ENCODE results near the gene NHLH1.
A peak's percentile ranks its signal among the peaks of the same experiment; 100 is the strongest.

The NHLH1 gene

DNA sequence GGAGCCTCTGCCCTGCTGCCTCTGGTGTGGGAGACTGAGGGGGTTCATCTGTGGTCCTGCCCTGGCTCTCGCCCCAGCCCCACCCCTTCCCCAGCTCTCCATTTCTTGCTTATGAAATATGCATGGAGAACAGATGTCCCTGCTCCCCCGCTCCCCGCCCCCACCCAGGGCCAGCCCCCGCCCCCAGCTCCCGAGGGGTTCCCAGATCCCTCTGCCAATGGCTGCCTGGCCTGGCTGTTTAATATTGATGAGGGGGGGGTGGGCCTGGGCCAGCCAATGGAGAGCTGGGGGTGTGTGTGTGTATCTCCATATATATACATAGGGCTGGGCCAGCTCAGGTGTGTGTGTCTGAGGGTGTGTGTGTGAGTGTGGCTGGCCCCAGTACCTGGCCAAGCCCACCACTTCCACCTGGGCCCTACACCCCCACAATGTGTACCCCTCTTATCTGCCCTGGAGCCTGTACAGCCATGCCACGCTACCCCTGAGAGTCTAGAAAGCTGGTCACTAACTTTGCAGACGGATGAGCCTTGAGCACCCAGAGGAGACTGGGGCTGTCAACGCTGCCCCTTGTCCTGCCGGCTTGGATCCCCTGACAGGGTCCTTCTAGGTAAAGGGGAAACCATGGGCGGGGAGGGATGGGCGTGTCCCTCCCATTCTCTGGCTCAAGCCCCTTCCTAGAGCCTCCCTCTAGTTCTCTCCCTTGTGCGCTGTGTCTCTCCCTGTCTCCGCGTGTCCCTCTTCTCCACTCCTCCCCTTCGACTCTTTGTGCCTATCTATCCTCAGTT lies at the start of gene NHLH1:
Gene NHLH1 (plus strand): TSS at position 341 of the 785 bp plus-strand sequence. CDS start 3,661 bp downstream, outside the sequence.
- no peak for ATAC-seq

DNA sequence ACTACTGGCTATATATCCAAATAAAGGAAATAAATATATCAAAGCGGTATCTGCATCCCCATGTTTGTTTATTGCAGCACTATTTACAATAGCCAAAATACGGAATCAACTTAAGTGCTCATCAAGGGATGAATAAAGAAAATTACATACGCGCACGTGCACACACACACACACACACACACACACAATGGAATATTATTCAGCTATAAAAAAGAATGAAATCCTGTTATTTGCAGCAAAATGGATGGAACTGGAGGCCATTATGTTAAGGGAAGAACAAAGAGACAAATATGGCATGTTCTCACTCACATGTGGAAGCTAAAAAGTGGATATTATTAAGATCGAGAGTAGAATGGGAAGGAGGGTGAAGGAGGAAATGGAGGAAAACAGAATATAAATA lies 44.0 kb upstream of the NHLH1 start:
- no peak for ATAC-seq

DNA sequence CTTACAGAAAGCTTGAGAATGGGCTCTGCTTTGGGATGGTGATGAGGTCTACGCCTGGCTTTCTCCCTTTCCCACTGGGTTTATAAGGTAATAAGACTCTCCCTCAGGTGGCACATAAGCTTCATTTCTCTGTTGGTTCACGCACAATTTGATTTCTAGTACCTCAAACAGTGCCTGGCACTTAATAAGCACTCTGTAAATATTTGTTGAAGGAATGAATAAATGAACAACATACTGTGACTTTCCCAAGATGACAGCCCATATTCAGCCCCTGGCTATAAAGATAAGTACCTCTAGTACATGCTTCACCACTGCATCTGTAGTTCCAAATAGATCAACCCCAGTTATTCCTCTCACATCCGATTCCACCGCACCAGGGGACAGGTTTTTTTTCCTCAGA lies 41.6 kb upstream of the NHLH1 start:
- no peak for ATAC-seq

DNA sequence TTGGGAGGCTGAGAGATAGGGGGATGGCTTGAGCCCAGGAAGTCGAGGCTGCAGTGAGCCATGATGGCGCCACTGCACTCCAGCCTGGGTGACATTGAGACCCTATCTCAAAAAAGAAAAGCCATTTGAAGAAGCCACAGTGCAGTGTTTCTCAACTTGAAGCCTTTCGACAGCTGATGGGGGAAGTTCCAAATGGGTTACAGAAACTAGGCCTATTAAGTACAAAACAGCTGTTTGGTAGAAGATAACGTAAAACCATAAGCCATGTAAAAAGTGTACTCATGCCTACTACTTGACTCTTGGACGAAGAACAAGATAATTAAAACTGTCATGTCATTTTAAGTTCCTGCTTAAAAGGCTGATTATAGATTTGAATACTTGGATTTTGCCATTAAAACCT lies 40.5 kb upstream of the NHLH1 start:
- no peak for ATAC-seq

DNA sequence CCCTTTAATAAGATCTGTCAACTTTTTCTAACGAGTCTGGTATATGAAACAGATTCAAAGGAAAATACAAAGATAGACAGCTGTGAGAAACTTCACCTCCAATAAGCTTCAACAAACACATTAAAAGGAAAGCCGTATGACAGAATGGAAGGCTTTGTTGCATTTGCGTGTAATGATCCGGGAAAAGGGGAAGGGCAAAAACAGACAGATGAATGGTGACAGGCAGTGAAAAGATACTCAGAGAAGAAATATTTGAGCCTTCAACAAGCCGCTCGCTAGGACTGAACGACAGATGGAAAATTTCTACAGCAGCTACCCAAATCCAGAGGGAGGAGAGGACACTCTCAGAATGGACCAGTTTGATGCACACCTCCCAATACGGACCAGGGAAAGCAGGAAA lies 38.7 kb upstream of the NHLH1 start:
- ATAC-seq = no peak

GRCh38 chr1:160330119-160330518 lies 36.8 kb upstream of the NHLH1 start:
- ATAC-seq = no peak

GRCh38 chr1:160332516-160332915 lies 34.4 kb upstream of the NHLH1 start:
- ATAC-seq = no peak

DNA sequence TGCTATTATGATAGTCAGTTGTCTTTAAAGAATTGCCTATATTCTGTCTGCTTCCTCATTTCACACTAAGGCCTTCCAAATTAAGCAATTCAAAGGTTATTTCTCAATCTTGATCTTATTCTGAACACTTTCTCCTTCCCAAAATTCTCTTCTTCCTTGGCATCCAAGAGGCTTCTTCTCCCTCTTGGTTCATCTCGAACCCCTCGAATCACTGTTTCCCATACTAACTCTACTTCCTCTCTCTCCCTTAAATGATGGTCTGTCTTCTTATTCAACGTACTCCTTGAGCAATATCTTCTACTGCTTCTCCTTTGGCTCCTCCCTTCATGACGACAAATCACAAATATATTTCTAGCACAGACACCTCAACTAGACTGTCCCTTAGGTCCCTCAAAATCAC lies 28.3 kb upstream of the NHLH1 start:
- no peak for ATAC-seq

DNA sequence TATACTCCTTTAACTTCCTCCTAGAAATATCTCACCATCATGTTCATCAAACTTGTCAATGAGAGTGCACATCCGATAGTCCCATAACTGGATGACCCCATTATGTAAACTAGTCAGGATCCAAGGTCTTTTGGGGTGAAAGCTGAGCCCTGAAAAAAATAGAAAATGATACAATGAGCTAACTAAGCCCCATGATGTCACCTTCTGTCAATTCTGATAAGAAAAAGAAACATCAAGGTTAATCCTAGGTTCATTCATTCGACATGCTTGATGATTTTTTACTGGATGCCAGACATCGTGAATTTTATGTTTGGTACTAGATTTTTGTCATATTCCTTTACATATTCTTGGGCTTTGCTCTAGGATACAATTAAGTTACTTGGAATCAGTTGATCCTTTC lies 26.7 kb upstream of the NHLH1 start:
- ATAC-seq = no peak

DNA sequence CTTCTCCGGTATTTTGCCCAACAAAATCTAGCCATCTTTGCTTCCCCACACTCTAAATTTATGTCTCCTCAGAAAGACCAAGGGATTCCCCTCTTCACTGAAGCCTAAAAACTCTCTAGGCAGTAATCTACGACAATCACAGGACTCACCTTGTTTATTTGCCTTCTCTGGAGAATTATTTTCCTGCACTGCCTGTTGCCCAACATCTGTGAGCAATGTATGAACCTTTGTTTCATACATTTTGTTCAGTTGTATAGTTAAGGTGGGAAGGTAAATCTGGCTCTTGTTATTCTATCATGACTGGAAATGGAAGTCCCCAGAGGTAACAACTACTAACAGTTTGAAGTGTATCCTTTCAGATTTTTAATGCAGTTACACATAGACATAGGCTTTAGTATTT lies 26.0 kb upstream of the NHLH1 start:
- ATAC-seq = no peak

DNA sequence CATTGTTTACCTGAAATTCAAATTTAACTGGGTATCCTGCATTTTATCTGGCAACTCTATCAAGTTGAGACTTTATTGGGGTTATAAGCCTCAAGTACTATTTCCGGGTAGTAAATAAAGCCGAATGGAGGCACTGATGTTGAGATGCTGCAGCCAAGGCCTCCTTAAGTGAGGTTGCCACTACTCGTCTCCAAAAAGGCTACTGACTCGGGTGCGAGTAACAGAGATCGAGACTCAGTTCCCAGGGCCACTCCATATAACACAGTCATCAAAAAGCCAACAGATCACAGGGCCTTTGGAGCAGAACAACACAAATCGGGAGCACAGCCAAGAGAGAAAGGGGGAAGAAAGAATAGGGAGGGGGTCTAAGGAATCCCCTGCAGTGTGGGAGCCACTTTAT lies 24.3 kb upstream of the NHLH1 start:
- no peak for ATAC-seq

DNA sequence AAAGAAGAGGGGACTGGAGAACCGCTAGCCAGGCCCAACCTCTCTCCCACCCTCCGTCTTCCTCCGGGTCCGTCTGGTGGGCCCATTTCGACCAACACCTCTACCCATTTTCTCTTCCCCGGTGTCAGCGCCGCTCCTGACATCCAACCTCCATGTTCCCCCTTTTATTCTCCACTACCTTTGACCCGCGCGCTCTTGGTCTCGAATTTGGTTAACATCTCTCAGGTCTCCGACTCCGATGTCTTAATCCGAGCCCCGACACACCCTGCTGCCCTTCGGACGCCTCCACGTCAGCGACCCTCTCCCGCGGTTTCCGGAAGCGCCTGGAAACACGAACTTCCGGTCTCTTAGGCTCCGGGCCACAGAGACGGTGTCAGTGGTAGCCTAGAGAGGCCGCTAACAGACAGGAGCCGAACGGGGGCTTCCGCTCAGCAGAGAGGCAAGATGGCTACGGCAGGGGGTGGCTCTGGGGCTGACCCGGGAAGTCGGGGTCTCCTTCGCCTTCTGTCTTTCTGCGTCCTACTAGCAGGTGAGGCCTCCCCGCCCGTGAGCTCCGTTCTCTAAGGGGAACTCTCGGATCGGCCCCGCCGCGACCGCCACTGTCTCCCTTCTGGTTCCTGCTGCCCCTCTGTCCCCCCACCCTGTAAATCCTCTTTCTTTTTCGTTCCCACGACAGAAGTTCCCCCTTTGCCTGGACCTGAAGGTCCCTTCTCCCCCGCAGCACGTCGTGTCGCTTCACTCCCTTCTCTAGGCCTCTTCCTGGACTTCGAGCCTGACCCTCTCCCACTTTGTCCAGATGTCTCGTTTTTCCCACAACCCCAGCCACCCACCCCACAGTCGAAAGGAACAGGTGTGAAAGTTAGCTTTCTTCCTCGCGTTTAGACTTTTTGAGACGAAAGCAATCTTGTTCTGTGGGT lies 23.7 kb upstream of the NHLH1 start, which contains the start of the genes COPA and NCSTN:
Gene COPA (minus strand): TSS at position 298 of the 917 bp plus-strand sequence. CDS start 80 bp downstream, at position 218.
Gene NCSTN (plus strand): TSS at position 431 of the 917 bp plus-strand sequence. CDS start 14 bp downstream, at position 445.
- ATAC-seq = peak; percentile 100

- no peak for ATAC-seq
These were observed 22.6 kb upstream of the NHLH1 start for GRCh38 chr1:160344241-160344640.

GRCh38 chr1:160344936-160345335 lies 21.9 kb upstream of the NHLH1 start:
- ATAC-seq = no peak

DNA sequence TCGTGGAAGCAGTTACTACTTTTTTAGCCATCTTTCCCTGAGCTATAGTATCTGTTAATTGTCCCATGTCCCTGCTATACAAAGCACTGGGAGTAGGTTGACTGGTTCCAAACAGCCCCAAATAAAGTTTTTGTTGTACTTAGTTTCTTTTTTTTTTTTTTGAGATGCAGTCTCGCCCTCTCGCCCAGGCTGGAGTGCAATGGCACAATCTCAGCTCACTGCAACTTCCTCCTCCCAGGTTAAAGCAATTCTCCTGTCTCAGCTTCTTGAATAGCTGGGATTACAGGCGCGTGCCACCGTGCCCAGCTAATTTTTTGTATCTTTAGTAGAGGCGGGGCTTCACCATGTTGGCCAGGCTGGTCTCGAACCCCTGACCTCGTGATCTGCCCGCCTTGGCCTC lies 20.4 kb upstream of the NHLH1 start:
- no peak for ATAC-seq

GRCh38 chr1:160346958-160347357 lies 19.9 kb upstream of the NHLH1 start:
- ATAC-seq = no peak

DNA sequence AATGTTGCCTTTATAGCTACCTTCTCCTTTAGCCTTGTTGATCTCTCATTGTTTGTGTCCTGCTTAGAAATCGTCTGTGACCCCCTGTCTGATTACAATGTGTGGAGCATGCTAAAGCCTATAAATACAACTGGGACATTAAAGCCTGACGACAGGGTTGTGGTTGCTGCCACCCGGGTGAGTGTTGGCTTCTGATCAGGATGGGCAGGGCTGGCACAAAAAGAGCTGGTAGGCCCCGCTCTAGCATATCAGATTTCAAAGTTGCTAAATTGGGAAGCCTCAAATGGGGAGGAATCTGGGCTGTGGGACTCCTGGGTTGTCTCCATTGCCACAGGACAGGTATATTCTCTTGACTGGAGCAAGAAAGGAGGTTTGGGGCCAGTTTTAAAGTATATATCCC lies 15.2 kb upstream of the NHLH1 start:
- no peak for ATAC-seq

DNA sequence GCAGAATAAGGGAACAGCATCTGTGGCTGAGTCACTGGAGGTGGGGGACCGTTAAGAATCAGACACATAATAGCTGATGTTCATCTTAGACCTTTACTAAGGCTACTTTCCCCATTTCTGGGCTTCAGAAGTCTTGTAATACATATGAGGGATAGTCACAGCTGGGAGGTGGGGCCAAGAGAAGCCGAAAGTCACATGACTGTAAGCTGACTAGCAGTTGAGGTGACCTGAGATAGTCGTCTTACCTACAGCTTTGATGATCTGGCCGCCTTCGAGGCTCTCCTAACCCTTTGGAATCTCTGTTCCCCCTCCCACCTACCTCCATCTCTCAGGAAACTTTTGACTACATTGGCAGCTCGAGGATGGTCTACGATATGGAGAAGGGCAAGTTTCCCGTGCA lies 14.3 kb upstream of the NHLH1 start:
- no peak for ATAC-seq

DNA sequence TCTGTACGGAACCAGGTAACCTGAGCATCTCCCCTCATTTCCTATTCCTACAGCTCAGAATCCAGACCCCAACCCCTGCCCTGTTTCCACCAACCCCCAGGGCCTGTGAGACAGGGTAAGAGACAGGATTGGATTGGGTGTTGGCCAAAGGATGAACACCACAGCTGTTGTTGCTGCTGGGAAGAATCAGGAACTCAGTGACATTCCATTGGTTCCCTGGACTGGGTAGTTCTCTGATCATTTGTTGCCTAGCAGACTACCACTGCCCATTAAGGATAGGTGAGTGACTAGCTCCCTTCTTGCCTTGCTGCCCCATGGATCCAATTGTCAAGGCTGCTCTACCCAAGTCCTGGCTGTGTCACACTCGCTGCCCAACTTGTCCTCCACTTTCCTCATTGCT lies 13.6 kb upstream of the NHLH1 start:
- no peak for ATAC-seq

- peak in 1 of 2 donors; percentile 28 for ATAC-seq
These were observed 12.4 kb upstream of the NHLH1 start for GRCh38 chr1:160354388-160354985.

GRCh38 chr1:160357286-160358002 lies 9.4 kb upstream of the NHLH1 start:
- no peak for ATAC-seq

- no peak for ATAC-seq
These were observed 8.8 kb upstream of the NHLH1 start for GRCh38 chr1:160358073-160358472.

Data from activated CD4-positive, CD25-positive, alpha-beta regulatory T cell treated with anti-CD3 and anti-CD28 coated beads, Interleukin-2, amount 50 U/mL, for 24 hours (primary cell).